ENCODE results near the gene WNT7B.

Gene WNT7B

GRCh38 chr22:45876136-45877035 lies 100.6 kb downstream of the WNT7B start:
- no peak overlapping the region for H3K4me3 ChIP-seq (ENCODE audit: low read length)
- DNase-seq (ENCODE audit: low read depth): no peak
- TF ChIP-seq CTCF (IDR thresholded peaks at IDR 0.05; ENCODE audit: insufficient read depth, low read depth, low read length, missing control alignments): no peak

DNA sequence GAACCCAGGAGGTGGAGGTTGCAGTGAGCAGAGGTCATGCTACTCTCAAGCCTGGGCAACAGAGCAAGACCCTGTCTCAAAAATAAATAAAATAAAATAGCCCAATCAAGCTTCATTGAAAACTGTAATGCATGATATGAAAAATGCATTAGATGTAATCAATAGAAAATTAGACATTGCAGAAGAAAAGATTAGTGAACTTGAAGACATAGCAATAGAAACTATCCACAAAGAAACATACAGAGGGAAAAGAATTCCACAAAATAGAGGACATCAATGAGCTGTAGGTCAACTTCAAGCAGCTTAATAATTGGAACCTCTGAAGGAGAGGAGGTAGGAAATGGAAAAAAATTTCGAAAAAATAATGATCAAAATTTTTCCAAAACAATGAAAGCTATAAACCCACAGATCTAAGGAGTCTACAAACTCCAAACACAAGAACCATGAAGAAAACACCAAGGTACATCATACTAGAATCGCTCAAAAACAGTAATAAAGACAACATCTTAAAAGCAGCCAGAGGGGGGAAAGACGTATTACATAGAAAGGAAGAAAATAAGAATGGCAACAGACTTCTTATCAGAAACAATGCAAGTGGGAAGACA lies 104.2 kb downstream of the WNT7B start:
- DNase-seq (ENCODE audit: low read depth): no peak
- no peak overlapping the region for H3K4me3 ChIP-seq (ENCODE audit: low read length)
- no peak for TF ChIP-seq CTCF (IDR thresholded peaks at IDR 0.05; ENCODE audit: insufficient read depth, low read depth, low read length, missing control alignments)

GRCh38 chr22:45871721-45872120 lies 105.2 kb downstream of the WNT7B start:
- peak; percentile 61 for DNase-seq (ENCODE audit: low read depth)
- no peak overlapping the region for H3K4me3 ChIP-seq (ENCODE audit: low read length)
- no peak for TF ChIP-seq CTCF (IDR thresholded peaks at IDR 0.05; ENCODE audit: insufficient read depth, low read depth, low read length, missing control alignments)

All from epithelial cell of esophagus (primary cell).